IPS-18a (cell line): ENCODE measurements around the gene ACTRT3.
A peak's percentile ranks its signal among the peaks of the same experiment; 100 is the strongest.

Experiments
- H3K27ac ChIP-seq: one replicate; pipeline ENCODE4 v1.5.1; 2013; ENCODE audit warnings: low read length
- H3K27me3 ChIP-seq: one replicate; pipeline ENCODE4 v1.6.1; 2013; ENCODE audit warnings: mild to moderate bottlenecking, low read length; ENCODE audit not compliant: control insufficient read depth, insufficient read depth
- H3K36me3 ChIP-seq: one replicate; pipeline ENCODE4 v1.6.1; 2013; ENCODE audit warnings: low read depth, low read length; ENCODE audit not compliant: control insufficient read depth
- H3K4me1 ChIP-seq: one replicate; pipeline ENCODE4 v1.6.1; 2013; ENCODE audit warnings: low read depth, low read length; ENCODE audit not compliant: control insufficient read depth
- H3K4me3 ChIP-seq: one replicate; pipeline ENCODE4 v1.5.1; 2013; ENCODE audit warnings: low read length
- H3K9ac ChIP-seq: one replicate; pipeline ENCODE4 v1.6.1; 2013; ENCODE audit warnings: mild to moderate bottlenecking, low read length, moderate library complexity
- H3K9me3 ChIP-seq: one replicate; pipeline ENCODE4 v1.6.1; 2013; ENCODE audit warnings: low read depth, low read length; ENCODE audit not compliant: control insufficient read depth

Gene ACTRT3

DNA sequence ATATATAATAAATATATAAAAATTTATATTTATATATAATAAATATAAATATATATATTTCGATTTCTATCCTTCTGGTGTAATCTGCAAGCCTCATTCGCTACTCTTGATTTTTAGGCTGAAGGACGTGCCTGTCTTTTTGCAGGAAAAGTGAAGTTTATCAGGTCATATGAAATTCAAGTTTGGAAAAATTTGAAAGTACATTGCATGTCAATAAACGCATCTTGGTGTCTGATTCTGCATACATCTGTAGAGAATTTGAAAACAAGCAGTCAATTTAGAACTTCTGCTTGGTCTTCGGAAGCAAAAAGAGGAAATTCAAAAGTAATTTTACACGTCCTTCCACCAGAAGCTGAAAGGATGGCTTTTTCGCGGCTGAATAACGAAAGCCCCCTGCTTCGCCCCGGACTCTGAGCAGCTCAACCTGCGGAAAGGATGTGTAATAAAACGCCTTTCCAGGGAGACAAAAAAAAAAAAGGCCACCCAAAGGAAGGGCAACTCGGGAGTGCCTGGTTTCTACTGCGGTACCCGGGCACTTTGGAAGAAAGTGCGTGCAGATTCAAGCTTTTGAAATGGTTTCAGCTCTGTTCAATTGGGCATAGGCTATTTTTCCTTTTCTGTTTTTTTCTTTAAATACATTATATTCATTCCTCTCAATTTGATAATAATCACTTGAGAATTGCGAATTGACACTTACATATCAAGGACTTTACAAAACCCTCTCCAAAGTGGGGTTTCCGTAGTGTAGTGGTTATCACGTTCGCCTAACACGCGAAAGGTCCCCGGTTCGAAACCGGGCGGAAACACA, 2.3 kb upstream of the ACTRT3 start:
- Histone ChIP-seq H3K4me1 (peaks cover 17% of the 10 kb centered on the region), H3K27me3 (no peaks in the 10 kb centered on the region), H3K9ac (peak overlapping the region; percentile 95), H3K9me3 (no peaks in the 10 kb centered on the region), H3K4me3 (peak overlapping the region; percentile 82), H3K27ac (no peak overlapping the region), H3K36me3 (peaks cover 21% of the 10 kb centered on the region)

DNA sequence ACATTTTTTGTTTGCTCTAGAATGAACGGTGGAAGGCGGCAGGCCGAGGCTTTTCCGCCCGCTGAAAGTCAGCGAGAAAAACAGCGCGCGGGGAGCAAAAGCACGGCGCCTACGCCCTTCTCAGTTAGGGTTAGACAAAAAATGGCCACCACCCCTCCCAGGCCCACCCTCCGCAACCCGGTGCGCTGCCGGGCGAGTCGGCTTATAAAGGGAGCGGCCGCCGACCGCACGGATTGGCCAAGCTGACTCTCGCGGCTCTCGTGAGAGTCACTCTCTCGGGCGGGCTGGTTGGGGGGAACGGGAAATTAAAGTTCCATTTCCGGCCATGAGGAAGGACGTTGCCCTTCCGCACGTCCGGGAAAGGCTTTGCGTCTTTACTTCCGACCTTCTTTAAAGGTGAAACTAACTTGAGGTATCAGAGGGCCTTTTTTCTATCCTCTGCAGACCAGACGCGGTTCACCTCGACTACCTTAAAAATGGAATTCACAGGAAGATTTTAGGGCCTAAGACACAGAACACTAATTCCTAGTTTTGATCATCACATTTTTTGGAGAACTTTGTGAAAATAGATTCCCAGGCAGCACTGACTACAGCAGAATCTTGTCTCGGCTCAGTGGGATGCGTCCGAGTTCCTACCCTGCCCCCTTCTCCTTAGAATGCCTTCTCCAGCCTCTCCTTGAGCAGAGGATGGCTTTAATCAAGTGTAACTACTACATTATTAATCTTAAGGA, 4.3 kb downstream of the ACTRT3 start, which contains the start of gene TERC:
TERC (minus strand) TSS at position 179 of the 731 bp plus-strand sequence.
- no peak within 1 kb of the TSS for H3K27ac ChIP-seq
- no peaks in the 10 kb centered on the region for H3K4me1 ChIP-seq
- no peaks in the 10 kb centered on the region for H3K36me3 ChIP-seq
- H3K4me3 ChIP-seq, result peak within 1 kb of the TSS; percentile 68
- no peaks in the 10 kb centered on the region for H3K27me3 ChIP-seq
- H3K9ac ChIP-seq, result peak within 1 kb of the TSS; percentile 69
- no peaks in the 10 kb centered on the region for H3K9me3 ChIP-seq

GRCh38 chr3:169764312-169764881, 5.0 kb downstream of the ACTRT3 start:
- no peaks in the 10 kb centered on the region for H3K4me1 ChIP-seq
- peak overlapping the region; percentile 68 for H3K4me3 ChIP-seq
- H3K9me3 ChIP-seq, result no peaks in the 10 kb centered on the region
- peak overlapping the region; percentile 69 for H3K9ac ChIP-seq
- H3K27me3 ChIP-seq, result no peaks in the 10 kb centered on the region
- H3K36me3 ChIP-seq, result no peaks in the 10 kb centered on the region
- H3K27ac ChIP-seq, result no peak overlapping the region

DNA sequence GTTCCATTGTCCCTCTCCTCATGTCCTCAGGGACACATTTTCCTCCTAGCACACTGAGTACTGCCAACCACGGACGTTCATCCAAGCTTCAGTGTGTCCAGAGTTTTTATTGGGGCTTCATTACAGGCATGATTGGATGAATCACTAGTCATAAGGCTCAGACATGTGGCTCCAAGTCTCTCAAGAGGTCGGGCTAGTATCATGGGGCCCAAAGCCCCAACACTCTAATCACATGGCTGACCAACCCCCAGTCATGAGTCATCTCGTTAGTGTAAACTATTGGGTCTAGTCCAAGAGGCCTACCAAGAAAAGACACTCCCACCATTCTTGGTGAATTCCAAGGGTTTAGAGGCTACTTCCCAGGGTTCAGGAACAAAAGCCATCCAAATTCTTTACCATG, 8.9 kb downstream of the ACTRT3 start:
- Histone ChIP-seq H3K36me3 (no peaks in the 10 kb centered on the region), H3K27ac (no peak overlapping the region), H3K27me3 (no peaks in the 10 kb centered on the region), H3K4me3 (no peak overlapping the region), H3K4me1 (no peaks in the 10 kb centered on the region), H3K9ac (no peak overlapping the region), H3K9me3 (no peaks in the 10 kb centered on the region)

DNA sequence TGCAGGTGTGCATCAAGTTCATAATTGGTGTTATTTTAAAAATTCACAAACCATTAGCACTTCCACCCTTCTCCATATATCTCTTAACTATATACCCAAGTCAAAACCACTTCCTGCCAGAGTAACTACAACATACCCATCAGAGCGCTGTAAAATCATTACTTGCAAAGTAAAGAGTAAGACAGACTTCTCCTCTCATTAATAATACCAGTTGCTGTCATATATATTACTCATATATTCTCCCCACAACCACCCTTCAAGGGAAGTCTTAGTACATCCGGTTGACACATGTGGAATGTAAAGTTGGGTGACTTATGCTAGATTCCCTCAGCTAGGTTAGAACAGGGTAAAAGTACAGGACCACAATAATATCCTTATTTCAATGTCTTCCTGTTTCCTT, 10.1 kb downstream of the ACTRT3 start:
- Histone ChIP-seq H3K27ac (no peak overlapping the region), H3K4me3 (no peak overlapping the region), H3K9ac (no peak overlapping the region), H3K36me3 (no peaks in the 10 kb centered on the region), H3K4me1 (no peaks in the 10 kb centered on the region), H3K27me3 (no peaks in the 10 kb centered on the region), H3K9me3 (no peaks in the 10 kb centered on the region)

- no peak overlapping the region for H3K27ac ChIP-seq
- no peaks in the 10 kb centered on the region for H3K36me3 ChIP-seq
- no peaks in the 10 kb centered on the region for H3K27me3 ChIP-seq
- H3K9ac ChIP-seq, result no peak overlapping the region
- no peaks in the 10 kb centered on the region for H3K4me1 ChIP-seq
- no peak overlapping the region for H3K4me3 ChIP-seq
- H3K9me3 ChIP-seq, result no peaks in the 10 kb centered on the region
Measured at GRCh38 chr3:169758359-169758994, 10.9 kb downstream of the ACTRT3 start.

DNA sequence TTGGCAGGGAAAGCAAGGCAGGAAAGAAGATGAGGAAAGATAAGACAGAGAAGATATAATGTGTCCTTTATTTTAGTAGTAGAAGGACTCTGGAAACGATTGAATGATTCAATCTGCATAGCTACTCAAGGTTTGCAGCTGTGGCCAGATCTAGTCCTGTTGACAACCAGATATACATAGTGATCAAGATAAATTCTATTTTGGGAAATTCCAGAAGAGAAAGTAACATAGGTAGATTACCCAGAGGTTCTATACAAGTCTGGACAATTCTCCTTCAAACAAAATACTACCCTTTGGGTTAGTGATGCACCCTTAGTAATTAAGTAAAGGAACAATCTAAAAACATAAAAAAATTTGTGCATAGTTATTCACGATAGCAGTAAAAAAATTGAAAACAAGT, 13.9 kb downstream of the ACTRT3 start:
- H3K9me3 ChIP-seq, result no peaks in the 10 kb centered on the region
- no peaks in the 10 kb centered on the region for H3K36me3 ChIP-seq
- no peaks in the 10 kb centered on the region for H3K4me1 ChIP-seq
- H3K27ac ChIP-seq, result no peak overlapping the region
- H3K27me3 ChIP-seq, result no peaks in the 10 kb centered on the region
- no peak overlapping the region for H3K4me3 ChIP-seq
- H3K9ac ChIP-seq, result no peak overlapping the region

DNA sequence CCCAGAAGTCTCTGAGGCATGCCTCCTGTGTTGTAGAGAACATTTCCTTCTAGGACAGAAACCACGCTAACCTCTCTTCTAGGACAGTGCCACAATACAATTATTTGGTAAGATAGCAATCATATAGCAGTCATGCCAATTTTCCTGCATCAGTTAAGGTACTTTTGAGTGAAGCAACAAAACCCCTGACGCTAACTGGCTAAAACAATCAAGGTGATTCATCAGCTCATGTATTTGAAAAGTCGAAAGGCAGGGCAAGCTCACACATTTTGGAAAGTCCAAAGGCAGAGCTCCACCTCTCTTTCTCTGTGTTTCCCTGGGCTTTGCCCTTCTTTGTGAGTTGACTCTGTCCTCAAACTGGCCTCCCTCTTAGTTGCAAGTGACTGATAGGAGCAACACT, 14.7 kb downstream of the ACTRT3 start:
- no peak overlapping the region for H3K4me3 ChIP-seq
- no peak overlapping the region for H3K27ac ChIP-seq
- no peaks in the 10 kb centered on the region for H3K9me3 ChIP-seq
- no peak overlapping the region for H3K9ac ChIP-seq
- H3K27me3 ChIP-seq, result no peaks in the 10 kb centered on the region
- no peaks in the 10 kb centered on the region for H3K36me3 ChIP-seq
- no peaks in the 10 kb centered on the region for H3K4me1 ChIP-seq

- no peak overlapping the region for H3K9ac ChIP-seq
Measured at GRCh38 chr3:169751875-169752274, 17.5 kb downstream of the ACTRT3 start.

GRCh38 chr3:169750665-169751064, 18.7 kb downstream of the ACTRT3 start:
- Histone ChIP-seq H3K36me3 (no peaks in the 10 kb centered on the region), H3K9me3 (no peaks in the 10 kb centered on the region), H3K27me3 (no peaks in the 10 kb centered on the region), H3K9ac (no peak overlapping the region), H3K4me3 (no peak overlapping the region), H3K27ac (no peak overlapping the region), H3K4me1 (no peaks in the 10 kb centered on the region)

More at GRCh38 chr3:169751875-169752274, 17.5 kb downstream of the ACTRT3 start:
- Histone ChIP-seq H3K27ac (no peak overlapping the region), H3K27me3 (no peaks in the 10 kb centered on the region), H3K4me3 (no peak overlapping the region), H3K9me3 (no peaks in the 10 kb centered on the region), H3K36me3 (no peaks in the 10 kb centered on the region), H3K4me1 (no peaks in the 10 kb centered on the region)

DNA sequence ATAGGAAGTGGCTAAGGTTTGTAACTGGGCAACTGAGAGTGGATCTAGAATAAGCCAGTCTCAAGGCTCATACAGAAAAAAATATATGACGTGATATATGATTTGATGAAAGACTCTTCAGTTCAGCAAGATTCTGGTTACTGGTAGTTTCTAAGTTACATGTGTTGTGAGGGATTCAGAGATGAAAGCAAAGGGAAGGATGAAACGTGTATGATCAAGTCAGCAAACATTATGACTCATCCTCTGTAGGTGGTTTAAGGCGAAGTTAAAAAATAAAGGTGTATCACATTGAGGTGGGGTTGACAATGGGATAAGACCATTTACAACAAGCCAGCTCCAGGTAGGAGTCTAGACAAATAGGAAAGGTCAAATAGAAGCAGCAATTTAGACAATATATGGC, 20.7 kb downstream of the ACTRT3 start:
- Histone ChIP-seq H3K9ac (no peak overlapping the region), H3K27ac (no peak overlapping the region), H3K36me3 (no peaks in the 10 kb centered on the region), H3K9me3 (no peaks in the 10 kb centered on the region), H3K4me3 (no peak overlapping the region), H3K27me3 (no peaks in the 10 kb centered on the region), H3K4me1 (peaks cover 8% of the 10 kb centered on the region)
